Measurements from ENCODE around the gene YARS1.
"Not testable (repeated sequence)": the region's sequence is repeated elsewhere in the genome, so short reads cannot be mapped to it uniquely, and the experiment has no call there.

YARS1 gene

DNA sequence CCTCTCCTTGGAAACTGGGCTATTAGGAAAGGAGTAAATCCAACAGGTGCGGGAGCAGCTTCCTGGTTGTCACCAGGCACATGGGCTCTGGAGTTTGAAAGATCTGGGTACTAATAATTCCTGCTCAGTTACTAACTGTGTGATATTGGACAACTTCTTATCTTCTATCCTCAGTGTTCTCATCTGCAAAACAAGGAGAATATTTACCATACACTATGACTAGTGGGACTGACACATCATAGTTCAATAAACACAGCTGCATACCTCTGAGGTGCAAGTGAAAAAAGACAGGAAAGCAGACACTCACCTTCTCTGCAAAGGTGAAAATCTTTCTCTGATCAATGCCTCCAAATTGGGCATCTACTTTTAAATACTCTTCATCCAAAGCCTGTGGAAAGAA is 19.7 kb downstream of the YARS1 start:
- no peak for DNase-seq (ENCODE audit: low read depth)
- Histone ChIP-seq H3K9me3 (ENCODE audit: control insufficient read depth, low read length) (no peaks in the 10 kb centered on the region), H3K9ac (ENCODE audit: low read length) (no peak overlapping the region), H3K36me3 (ENCODE audit: control insufficient read depth, insufficient read depth, low read length, severe bottlenecking) (peaks cover 88% of the 10 kb centered on the region), H3K4me3 (ENCODE audit: low read length) (no peak overlapping the region), H3K4me1 (ENCODE audit: control insufficient read depth, insufficient read depth, low read length) (peaks cover 2% of the 10 kb centered on the region), H3K27me3 (replicated peaks; ENCODE audit: control insufficient read depth, insufficient read depth, low read length) (no peaks in the 10 kb centered on the region)

DNA sequence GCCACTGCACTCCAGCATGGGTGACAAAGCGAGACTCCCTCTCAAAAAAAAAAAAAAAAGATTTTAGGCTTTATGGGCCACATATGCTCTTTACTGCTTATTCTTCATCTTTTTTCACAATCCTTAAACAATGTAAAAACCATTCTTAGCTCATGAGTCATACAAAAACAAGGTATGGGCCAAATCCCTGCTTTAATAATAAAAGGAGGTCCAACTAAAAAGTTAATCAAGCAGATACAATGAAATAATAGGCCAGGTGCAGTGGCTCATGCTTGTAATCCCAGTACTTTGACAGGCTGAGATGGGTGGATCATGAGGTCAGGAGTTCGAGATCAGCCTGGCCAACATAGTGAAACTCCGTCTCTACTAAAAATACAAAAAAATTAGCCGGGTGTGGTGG is 21.4 kb downstream of the YARS1 start:
- peak; percentile 27 for DNase-seq (ENCODE audit: low read depth)
- Histone ChIP-seq H3K4me1 (ENCODE audit: control insufficient read depth, insufficient read depth, low read length) (peaks cover 11% of the 10 kb centered on the region), H3K36me3 (ENCODE audit: control insufficient read depth, insufficient read depth, low read length, severe bottlenecking) (peaks cover 89% of the 10 kb centered on the region)
- H3K4me3 ChIP-seq (ENCODE audit: low read length); H3K9me3 ChIP-seq (ENCODE audit: control insufficient read depth, low read length); H3K27me3 ChIP-seq (replicated peaks; ENCODE audit: control insufficient read depth, insufficient read depth, low read length); H3K9ac ChIP-seq (ENCODE audit: low read length): not testable (repeated sequence)

DNA sequence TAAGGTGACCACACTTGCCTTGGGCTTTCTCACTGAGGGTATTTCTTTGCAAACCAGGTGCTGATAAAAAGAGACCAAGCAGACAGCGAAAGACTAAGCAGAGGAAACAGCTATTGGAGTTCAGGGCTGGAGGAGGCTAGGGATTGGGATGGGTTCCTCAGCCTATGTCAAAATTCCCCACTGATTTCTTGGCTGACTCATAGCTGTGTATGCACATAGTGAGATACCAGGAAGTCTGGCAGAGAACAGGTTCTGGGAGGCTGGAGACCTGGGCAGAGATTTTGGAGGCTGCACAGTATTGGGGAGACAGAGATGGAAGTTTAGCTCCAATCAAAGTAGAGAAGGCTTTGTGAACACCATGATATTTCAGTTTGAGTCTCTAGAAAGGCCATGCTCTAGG is 25.3 kb downstream of the YARS1 start:
- H3K9ac ChIP-seq (ENCODE audit: low read length), result no peak overlapping the region
- no peaks in the 10 kb centered on the region for H3K27me3 ChIP-seq (replicated peaks; ENCODE audit: control insufficient read depth, insufficient read depth, low read length)
- no peak for DNase-seq (ENCODE audit: low read depth)
- no peak overlapping the region for H3K4me3 ChIP-seq (ENCODE audit: low read length)
- H3K4me1 ChIP-seq (ENCODE audit: control insufficient read depth, insufficient read depth, low read length), result peaks cover 21% of the 10 kb centered on the region
- no peaks in the 10 kb centered on the region for H3K9me3 ChIP-seq (ENCODE audit: control insufficient read depth, low read length)
- H3K36me3 ChIP-seq (ENCODE audit: control insufficient read depth, insufficient read depth, low read length, severe bottlenecking), result peaks cover 79% of the 10 kb centered on the region

DNA sequence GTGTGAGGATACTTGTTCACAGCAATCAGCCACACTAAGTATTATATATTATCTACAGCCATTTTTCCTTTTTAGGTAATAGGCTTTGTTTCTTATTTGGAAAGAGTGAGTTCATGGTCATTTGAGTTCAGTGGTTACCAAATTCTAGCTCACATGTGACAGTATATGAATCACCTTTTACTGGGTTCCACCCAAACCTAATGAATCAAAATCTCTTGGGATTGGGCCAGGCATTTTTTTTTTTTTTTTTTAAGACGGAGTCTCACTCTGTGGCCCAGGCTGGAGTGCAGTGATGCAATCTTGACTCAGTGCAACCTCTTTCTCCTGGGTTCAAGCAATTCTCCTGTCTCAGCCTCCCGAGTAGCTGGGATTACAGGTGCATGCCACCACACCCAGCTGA is 27.8 kb downstream of the YARS1 start:
- H3K27me3 ChIP-seq (replicated peaks; ENCODE audit: control insufficient read depth, insufficient read depth, low read length); H3K9me3 ChIP-seq (ENCODE audit: control insufficient read depth, low read length); H3K4me3 ChIP-seq (ENCODE audit: low read length): not testable (repeated sequence)
- peaks cover 18% of the 10 kb centered on the region for H3K4me1 ChIP-seq (ENCODE audit: control insufficient read depth, insufficient read depth, low read length)
- peaks cover 82% of the 10 kb centered on the region for H3K36me3 ChIP-seq (ENCODE audit: control insufficient read depth, insufficient read depth, low read length, severe bottlenecking)
- peak overlapping the region; percentile 16 for H3K9ac ChIP-seq (ENCODE audit: low read length)
- DNase-seq (ENCODE audit: low read depth), result peak; percentile 73

DNA sequence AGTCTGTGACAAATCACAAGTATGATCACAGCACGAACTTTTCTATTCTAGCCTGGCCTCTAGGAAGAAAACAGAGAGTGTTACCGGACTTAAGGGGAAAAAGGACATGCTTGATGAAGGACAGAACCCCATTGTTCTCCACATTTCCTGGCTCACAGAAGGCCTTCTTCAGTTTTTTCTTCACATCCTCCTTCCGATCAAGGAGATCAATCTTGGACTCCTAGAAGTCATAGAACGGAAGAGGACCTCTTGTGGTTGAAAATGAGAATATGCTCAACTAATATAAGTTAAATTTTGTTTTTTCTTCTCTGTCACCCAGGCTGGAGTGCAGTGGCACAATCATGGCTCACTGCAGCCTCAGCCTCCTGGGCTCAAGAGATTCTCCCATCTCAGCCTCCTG is 30.3 kb downstream of the YARS1 start:
- peaks cover 85% of the 10 kb centered on the region for H3K36me3 ChIP-seq (ENCODE audit: control insufficient read depth, insufficient read depth, low read length, severe bottlenecking)
- H3K4me3 ChIP-seq (ENCODE audit: low read length), result no peak overlapping the region
- DNase-seq (ENCODE audit: low read depth), result peak; percentile 38
- H3K9ac ChIP-seq (ENCODE audit: low read length), result no peak overlapping the region
- H3K9me3 ChIP-seq (ENCODE audit: control insufficient read depth, low read length), result no peaks in the 10 kb centered on the region
- no peaks in the 10 kb centered on the region for H3K27me3 ChIP-seq (replicated peaks; ENCODE audit: control insufficient read depth, insufficient read depth, low read length)
- peaks cover 13% of the 10 kb centered on the region for H3K4me1 ChIP-seq (ENCODE audit: control insufficient read depth, insufficient read depth, low read length)

DNA sequence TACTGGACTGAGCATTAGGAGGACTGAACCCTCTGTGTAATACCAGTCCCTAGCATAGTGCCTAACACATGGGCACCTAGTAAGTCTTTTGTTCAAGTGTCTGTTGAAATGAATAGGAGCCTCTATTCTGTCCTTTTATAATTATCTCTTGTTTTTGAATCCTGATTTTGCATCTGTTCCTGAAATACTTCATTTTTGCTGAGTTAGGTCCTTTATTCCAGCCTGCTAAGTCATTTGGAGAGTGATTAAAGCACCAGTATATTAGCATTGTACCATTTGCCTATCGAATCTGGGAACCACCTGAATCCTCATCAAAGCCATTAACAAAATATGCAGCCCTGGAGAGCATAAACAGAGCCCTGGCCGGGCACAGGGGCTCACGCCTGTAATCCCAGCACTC is 32.3 kb downstream of the YARS1 start:
- Histone ChIP-seq H3K27me3 (replicated peaks; ENCODE audit: control insufficient read depth, insufficient read depth, low read length) (no peaks in the 10 kb centered on the region), H3K4me3 (ENCODE audit: low read length) (no peak overlapping the region), H3K36me3 (ENCODE audit: control insufficient read depth, insufficient read depth, low read length, severe bottlenecking) (peaks cover 91% of the 10 kb centered on the region), H3K4me1 (ENCODE audit: control insufficient read depth, insufficient read depth, low read length) (peaks cover 10% of the 10 kb centered on the region), H3K9me3 (ENCODE audit: control insufficient read depth, low read length) (no peaks in the 10 kb centered on the region), H3K9ac (ENCODE audit: low read length) (no peak overlapping the region)
- no peak for DNase-seq (ENCODE audit: low read depth)

DNA sequence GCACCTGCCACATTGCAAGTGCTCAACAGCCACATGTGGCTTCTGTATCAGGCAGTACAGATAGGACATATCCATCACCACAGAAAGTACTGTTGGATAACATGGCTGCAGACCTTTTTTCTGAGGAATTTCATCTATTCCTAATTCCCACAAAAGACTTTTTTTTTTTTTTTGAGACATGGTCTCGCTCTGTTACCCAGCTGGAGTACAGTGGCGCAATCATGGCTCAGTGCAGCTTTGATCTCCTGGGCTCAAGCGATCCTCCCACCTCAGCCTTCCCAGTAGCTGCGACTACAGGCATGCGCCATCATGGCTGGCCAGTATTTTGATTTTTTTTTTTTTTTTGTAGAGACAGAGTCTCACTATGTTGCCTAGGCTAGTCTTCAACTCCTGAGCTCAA is 33.3 kb downstream of the YARS1 start:
- Histone ChIP-seq H3K36me3 (ENCODE audit: control insufficient read depth, insufficient read depth, low read length, severe bottlenecking) (peaks cover 97% of the 10 kb centered on the region), H3K9me3 (ENCODE audit: control insufficient read depth, low read length) (no peaks in the 10 kb centered on the region), H3K9ac (ENCODE audit: low read length) (no peak overlapping the region), H3K27me3 (replicated peaks; ENCODE audit: control insufficient read depth, insufficient read depth, low read length) (no peaks in the 10 kb centered on the region), H3K4me1 (ENCODE audit: control insufficient read depth, insufficient read depth, low read length) (peaks cover 4% of the 10 kb centered on the region), H3K4me3 (ENCODE audit: low read length) (no peak overlapping the region)
- no peak for DNase-seq (ENCODE audit: low read depth)

DNA sequence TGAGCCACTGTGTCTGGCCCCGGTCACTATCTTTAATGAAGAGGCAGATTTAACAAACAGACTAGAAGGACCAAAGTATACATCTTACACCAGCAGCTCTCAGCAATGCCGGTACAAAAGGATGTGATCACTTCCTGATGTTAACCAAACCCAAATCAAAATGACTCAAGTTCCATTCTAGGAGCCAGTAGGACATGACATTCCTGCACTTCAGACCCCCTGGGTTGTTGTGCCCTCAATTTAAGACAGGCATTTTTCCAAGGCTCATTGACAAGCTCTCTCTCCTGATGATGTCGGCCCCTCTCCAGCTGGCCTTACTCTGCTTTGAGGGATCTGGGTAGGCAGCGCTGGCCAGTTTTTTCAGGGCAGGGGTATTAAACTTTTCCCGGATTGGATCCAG is 35.1 kb downstream of the YARS1 start:
- Histone ChIP-seq H3K4me1 (ENCODE audit: control insufficient read depth, insufficient read depth, low read length) (no peaks in the 10 kb centered on the region), H3K9ac (ENCODE audit: low read length) (no peak overlapping the region), H3K36me3 (ENCODE audit: control insufficient read depth, insufficient read depth, low read length, severe bottlenecking) (peaks cover 98% of the 10 kb centered on the region), H3K27me3 (replicated peaks; ENCODE audit: control insufficient read depth, insufficient read depth, low read length) (no peaks in the 10 kb centered on the region), H3K4me3 (ENCODE audit: low read length) (no peak overlapping the region), H3K9me3 (ENCODE audit: control insufficient read depth, low read length) (no peaks in the 10 kb centered on the region)
- no peak for DNase-seq (ENCODE audit: low read depth)

DNA sequence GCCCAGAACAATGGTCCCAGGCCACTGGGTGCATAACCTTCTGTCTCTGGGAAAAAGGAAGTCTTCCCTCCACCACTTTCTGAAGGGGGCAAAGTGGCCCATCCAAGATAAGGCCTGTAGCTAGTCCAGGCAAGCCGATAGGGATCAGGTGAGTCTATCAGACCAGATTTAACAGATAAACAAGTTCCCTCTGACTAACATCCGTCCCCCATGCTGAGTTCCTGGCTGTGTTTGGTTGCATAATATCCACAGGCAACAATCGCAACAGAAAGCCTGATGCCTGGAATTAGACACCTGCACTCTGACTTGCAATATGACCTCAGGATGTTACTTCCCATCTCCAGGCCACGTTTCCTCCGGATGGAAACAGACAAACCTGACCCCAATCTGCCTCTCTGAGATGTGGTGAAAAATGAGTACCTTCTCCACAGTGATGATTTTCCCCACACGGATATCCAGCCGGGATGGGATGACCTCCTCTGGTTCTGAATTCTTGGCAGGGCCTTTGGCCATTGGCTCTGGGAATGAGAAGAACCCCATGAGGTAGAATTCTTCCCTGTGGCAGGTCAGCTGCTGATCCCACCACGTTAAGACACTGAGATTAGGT is 36.4 kb downstream of the YARS1 start:
- no peak for DNase-seq (ENCODE audit: low read depth)
- H3K27me3 ChIP-seq (replicated peaks; ENCODE audit: control insufficient read depth, insufficient read depth, low read length), result no peaks in the 10 kb centered on the region
- no peak overlapping the region for H3K9ac ChIP-seq (ENCODE audit: low read length)
- no peaks in the 10 kb centered on the region for H3K4me1 ChIP-seq (ENCODE audit: control insufficient read depth, insufficient read depth, low read length)
- peaks cover 95% of the 10 kb centered on the region for H3K36me3 ChIP-seq (ENCODE audit: control insufficient read depth, insufficient read depth, low read length, severe bottlenecking)
- no peak overlapping the region for H3K4me3 ChIP-seq (ENCODE audit: low read length)
- H3K9me3 ChIP-seq (ENCODE audit: control insufficient read depth, low read length), result no peaks in the 10 kb centered on the region

DNA sequence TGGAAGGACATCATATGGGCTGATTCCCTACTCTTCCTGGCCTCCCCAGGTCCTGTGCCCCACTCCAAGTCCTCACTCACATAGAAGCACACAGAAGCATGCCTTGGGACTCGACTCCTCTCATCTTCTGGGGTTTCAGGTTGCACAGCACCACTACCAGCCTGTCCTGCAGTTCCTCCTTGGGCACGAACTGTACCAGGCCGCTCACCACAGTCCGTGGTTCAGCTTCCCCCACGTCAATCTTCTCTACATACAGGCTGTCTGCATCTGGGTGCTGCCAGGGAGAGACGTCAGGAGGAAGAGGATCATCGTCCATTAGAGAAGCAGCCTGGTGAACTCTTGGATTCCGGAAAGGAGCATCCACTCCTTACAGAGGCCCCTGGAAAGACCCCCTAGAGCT is 37.2 kb downstream of the YARS1 start:
- Histone ChIP-seq H3K27me3 (replicated peaks; ENCODE audit: control insufficient read depth, insufficient read depth, low read length) (no peaks in the 10 kb centered on the region), H3K4me1 (ENCODE audit: control insufficient read depth, insufficient read depth, low read length) (peaks cover 7% of the 10 kb centered on the region), H3K9me3 (ENCODE audit: control insufficient read depth, low read length) (no peaks in the 10 kb centered on the region), H3K4me3 (ENCODE audit: low read length) (no peak overlapping the region), H3K9ac (ENCODE audit: low read length) (no peak overlapping the region), H3K36me3 (ENCODE audit: control insufficient read depth, insufficient read depth, low read length, severe bottlenecking) (peaks cover 96% of the 10 kb centered on the region)
- DNase-seq (ENCODE audit: low read depth), result no peak

DNA sequence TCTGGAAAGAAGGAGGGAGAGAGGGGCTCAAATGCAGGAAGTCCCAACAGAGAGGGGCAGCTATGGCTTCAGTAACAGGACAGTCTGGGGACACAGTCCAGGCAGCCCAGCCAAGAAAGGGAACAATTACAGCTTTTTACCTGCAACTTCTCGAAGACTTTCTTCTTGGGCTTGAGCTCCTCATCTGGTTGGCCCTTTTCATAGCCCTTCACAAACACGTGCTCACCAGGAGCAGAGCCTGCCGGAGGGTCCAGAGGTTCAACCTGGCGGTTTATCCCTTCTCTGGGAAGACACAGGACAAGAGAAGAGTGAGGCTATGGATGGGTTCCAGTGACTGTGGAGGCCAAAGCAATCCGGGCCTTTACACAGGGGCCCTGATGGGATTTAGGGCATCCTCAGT is 37.9 kb downstream of the YARS1 start:
- DNase-seq (ENCODE audit: low read depth), result no peak
- peaks cover 96% of the 10 kb centered on the region for H3K36me3 ChIP-seq (ENCODE audit: control insufficient read depth, insufficient read depth, low read length, severe bottlenecking)

DNA sequence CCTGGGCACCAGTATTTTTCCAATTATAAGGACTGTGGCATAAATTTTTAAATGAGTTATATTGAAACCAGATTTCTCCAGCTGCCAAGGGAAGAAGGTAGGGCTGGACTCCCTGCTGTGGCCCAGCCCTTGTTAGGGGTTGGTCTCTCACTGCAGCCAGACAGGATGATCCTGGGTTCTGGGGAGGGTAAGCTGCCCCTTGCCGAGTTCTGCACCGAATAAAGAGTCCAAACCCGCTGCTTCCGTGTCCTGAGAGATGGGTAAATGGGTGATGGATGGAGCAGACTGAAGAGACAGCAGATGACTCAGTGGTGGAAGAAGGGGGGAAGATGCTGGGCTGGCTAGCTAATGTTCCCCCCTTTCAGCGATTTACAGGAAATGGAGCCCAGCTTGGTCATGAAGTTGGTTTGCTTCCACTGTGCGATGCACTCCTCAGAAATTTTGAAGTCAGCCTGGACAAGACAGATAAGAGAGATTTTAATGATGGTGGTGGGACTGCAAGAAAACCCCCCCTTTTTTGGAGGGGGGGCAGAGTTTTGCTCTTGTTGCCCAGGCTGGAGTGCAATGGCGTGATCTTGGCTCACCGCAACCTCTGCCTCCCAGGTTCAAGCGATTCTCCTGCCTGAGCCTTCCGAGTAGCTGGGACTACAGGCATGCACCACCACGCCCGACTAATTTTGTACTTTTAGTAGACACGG is 41.4 kb downstream of the YARS1 start:
- no peaks in the 10 kb centered on the region for H3K27me3 ChIP-seq (replicated peaks; ENCODE audit: control insufficient read depth, insufficient read depth, low read length)
- H3K4me3 ChIP-seq (ENCODE audit: low read length), result no peak overlapping the region
- H3K9me3 ChIP-seq (ENCODE audit: control insufficient read depth, low read length), result no peaks in the 10 kb centered on the region
- no peak for DNase-seq (ENCODE audit: low read depth)
- H3K9ac ChIP-seq (ENCODE audit: low read length), result no peak overlapping the region
- peaks cover 72% of the 10 kb centered on the region for H3K36me3 ChIP-seq (ENCODE audit: control insufficient read depth, insufficient read depth, low read length, severe bottlenecking)
- peaks cover 8% of the 10 kb centered on the region for H3K4me1 ChIP-seq (ENCODE audit: control insufficient read depth, insufficient read depth, low read length)

More for the DNA sequence above, 37.9 kb downstream of the YARS1 start:
- H3K4me1 ChIP-seq (ENCODE audit: control insufficient read depth, insufficient read depth, low read length), result peaks cover 8% of the 10 kb centered on the region
- no peaks in the 10 kb centered on the region for H3K9me3 ChIP-seq (ENCODE audit: control insufficient read depth, low read length)
- no peak overlapping the region for H3K9ac ChIP-seq (ENCODE audit: low read length)
- H3K4me3 ChIP-seq (ENCODE audit: low read length), result no peak overlapping the region
- H3K27me3 ChIP-seq (replicated peaks; ENCODE audit: control insufficient read depth, insufficient read depth, low read length), result no peaks in the 10 kb centered on the region

All from adipocyte (in vitro differentiated cells).